Measurements from ENCODE around the gene GALNTL6. TPM values are rescaled to one million over a fixed set of nuclear protein-coding genes. Genes with fewer than 3 reads are reported as not detected.

The GALNTL6 gene
- polyA plus RNA-seq, 1 donor (not counting 4 experiments of a cell fraction or from before 2014, with no cell fraction given) = not detected

GRCh38 chr4:171875291-171875690, 62.1 kb downstream of the GALNTL6 start:
- Histone ChIP-seq H3K27me3 (ENCODE audit: control insufficient read depth, extremely low read depth, insufficient read depth, low read length) (no peaks in the 10 kb centered on the region), H3K4me3 (ENCODE audit: control insufficient read depth in 2 of 3, extremely low read depth in 1 of 3, insufficient read depth in 2 of 3, low read depth in 1 of 3, low read length in 3 of 3) (no peak overlapping the region), H3K79me2 (ENCODE audit: control insufficient read depth, insufficient read depth, low read length) (no peaks in the 10 kb centered on the region), H3K9me1 (ENCODE audit: control insufficient read depth, extremely low read depth, insufficient read depth, low read length) (no peaks in the 10 kb centered on the region), H3K9ac (ENCODE audit: control insufficient read depth, extremely low read depth, insufficient read depth, low read length) (no peak overlapping the region), H4K20me1 (ENCODE audit: control insufficient read depth, extremely low read depth, insufficient read depth, low read length) (no peaks in the 10 kb centered on the region), H3K9me3 (ENCODE audit: control insufficient read depth, low read depth, low read length) (no peaks in the 10 kb centered on the region), H2AFZ (ENCODE audit: control insufficient read depth, low read length) (no peak overlapping the region), H3K27ac (ENCODE audit: control insufficient read depth, insufficient read depth, low read length) (no peak overlapping the region), H3K36me3 (ENCODE audit: control insufficient read depth in 2 of 2, extremely low read depth in 1 of 2, insufficient read depth in 2 of 2, low read length in 2 of 2) (no peaks in the 10 kb centered on the region), H3K4me2 (ENCODE audit: control insufficient read depth, extremely low read depth, insufficient read depth, low read depth, low read length) (no peak overlapping the region), H3K4me1 (ENCODE audit: control insufficient read depth, extremely low read depth, insufficient read depth, low read length) (no peaks in the 10 kb centered on the region)
- DNase-seq (ENCODE audit: low read depth, low spot score) (no peak), FAIRE-seq (no peak)
- no peak for TF ChIP-seq EZH2 (IDR thresholded peaks at IDR 0.05; ENCODE audit: low read length)
- TF ChIP-seq CTCF (optimal IDR thresholded peaks at IDR 0.05 in 1 of 3, IDR thresholded peaks at IDR 0.05 in 1 of 3, conservative IDR thresholded peaks at IDR 0.05 in 1 of 3; ENCODE audit: extremely low read depth in 1 of 3, insufficient read depth in 2 of 3, low read length in 3 of 3) = no peak
- dilution Hi-C loops (cut with MboI; ENCODE audit: extremely low pct_ligation_motif_present, low sequenced_read_pairs) = no loop called here

- Histone ChIP-seq H3K9me3 (ENCODE audit: control insufficient read depth, low read depth, low read length) (no peaks in the 10 kb centered on the region), H3K36me3 (ENCODE audit: control insufficient read depth in 2 of 2, extremely low read depth in 1 of 2, insufficient read depth in 2 of 2, low read length in 2 of 2) (no peaks in the 10 kb centered on the region), H3K9me1 (ENCODE audit: control insufficient read depth, extremely low read depth, insufficient read depth, low read length) (no peaks in the 10 kb centered on the region), H4K20me1 (ENCODE audit: control insufficient read depth, extremely low read depth, insufficient read depth, low read length) (no peaks in the 10 kb centered on the region), H3K27ac (ENCODE audit: control insufficient read depth, insufficient read depth, low read length) (no peak overlapping the region), H3K79me2 (ENCODE audit: control insufficient read depth, insufficient read depth, low read length) (no peaks in the 10 kb centered on the region), H3K4me2 (ENCODE audit: control insufficient read depth, extremely low read depth, insufficient read depth, low read depth, low read length) (no peak overlapping the region), H3K4me1 (ENCODE audit: control insufficient read depth, extremely low read depth, insufficient read depth, low read length) (no peaks in the 10 kb centered on the region), H3K27me3 (ENCODE audit: control insufficient read depth, extremely low read depth, insufficient read depth, low read length) (no peaks in the 10 kb centered on the region), H3K9ac (ENCODE audit: control insufficient read depth, extremely low read depth, insufficient read depth, low read length) (no peak overlapping the region), H3K4me3 (ENCODE audit: control insufficient read depth in 2 of 3, extremely low read depth in 1 of 3, insufficient read depth in 2 of 3, low read depth in 1 of 3, low read length in 3 of 3) (no peak overlapping the region), H2AFZ (ENCODE audit: control insufficient read depth, low read length) (no peak overlapping the region)
- TF ChIP-seq EZH2 (IDR thresholded peaks at IDR 0.05; ENCODE audit: low read length) (no peak), CTCF (optimal IDR thresholded peaks at IDR 0.05 in 1 of 3, IDR thresholded peaks at IDR 0.05 in 1 of 3, conservative IDR thresholded peaks at IDR 0.05 in 1 of 3; ENCODE audit: extremely low read depth in 1 of 3, insufficient read depth in 2 of 3, low read length in 3 of 3) (no peak)
- dilution Hi-C loops (cut with MboI; ENCODE audit: extremely low pct_ligation_motif_present, low sequenced_read_pairs) = no loop called here
- FAIRE-seq = no peak
- DNase-seq (ENCODE audit: low read depth, low spot score) = no peak
Observed at GRCh38 chr4:171876636-171877035, 63.4 kb downstream of the GALNTL6 start.

Measured in keratinocyte (primary cell).